GM18858 (cell line): ENCODE data around the gene SPECC1L.
"Not testable (repeated sequence)": the region's sequence is repeated elsewhere in the genome, so short reads cannot be mapped to it uniquely, and the experiment has no call there.

Experiments used
- ATAC-seq: cut with Tn5 transposase; IDR thresholded peaks from one replicate; pipeline ENCODE4 v1.9.1; 2021; ENCODE audit not compliant: unreplicated experiment

SPECC1L gene

GRCh38 chr22:24247011-24247507 is 23.6 kb upstream of the SPECC1L start:
- no peak for ATAC-seq

GRCh38 chr22:24247564-24248344 is 22.9 kb upstream of the SPECC1L start:
- ATAC-seq, result no peak

- ATAC-seq, result not testable (repeated sequence)
Measured at GRCh38 chr22:24248611-24249010, 22.0 kb upstream of the SPECC1L start.

GRCh38 chr22:24249413-24249812 is 21.2 kb upstream of the SPECC1L start:
- not testable (repeated sequence) for ATAC-seq

GRCh38 chr22:24251286-24251685 is 19.3 kb upstream of the SPECC1L start:
- not testable (repeated sequence) for ATAC-seq

GRCh38 chr22:24253126-24253525 is 17.5 kb upstream of the SPECC1L start:
- not testable (repeated sequence) for ATAC-seq

GRCh38 chr22:24256136-24256535 is 14.5 kb upstream of the SPECC1L start:
- not testable (repeated sequence) for ATAC-seq

GRCh38 chr22:24256736-24257135 is 13.9 kb upstream of the SPECC1L start:
- not testable (repeated sequence) for ATAC-seq

- ATAC-seq, result not testable (repeated sequence)
Measured at GRCh38 chr22:24259459-24259858, 11.2 kb upstream of the SPECC1L start.

GRCh38 chr22:24262185-24262749 is 8.4 kb upstream of the SPECC1L start:
- ATAC-seq, result not testable (repeated sequence)

GRCh38 chr22:24263479-24263878 is 7.2 kb upstream of the SPECC1L start:
- ATAC-seq, result not testable (repeated sequence)

GRCh38 chr22:24264329-24264896 is 6.2 kb upstream of the SPECC1L start:
- not testable (repeated sequence) for ATAC-seq

GRCh38 chr22:24265734-24266133 is 4.9 kb upstream of the SPECC1L start:
- ATAC-seq, result no peak

- not testable (repeated sequence) for ATAC-seq
Measured at GRCh38 chr22:24266495-24266894, 4.1 kb upstream of the SPECC1L start.

GRCh38 chr22:24271386-24271854 is 789 bp downstream of the SPECC1L start:
- no peak for ATAC-seq

- not testable (repeated sequence) for ATAC-seq
Measured at GRCh38 chr22:24273031-24273430, 2.4 kb downstream of the SPECC1L start.

- not testable (repeated sequence) for ATAC-seq
Measured at GRCh38 chr22:24273906-24274305, 3.3 kb downstream of the SPECC1L start.

GRCh38 chr22:24274696-24275405 is 4.2 kb downstream of the SPECC1L start:
- not testable (repeated sequence) for ATAC-seq

GRCh38 chr22:24280363-24280762 is 9.7 kb downstream of the SPECC1L start:
- ATAC-seq, result not testable (repeated sequence)

- no peak for ATAC-seq
Measured at GRCh38 chr22:24282401-24282800, 11.8 kb downstream of the SPECC1L start.

GRCh38 chr22:24284747-24285203 is 14.1 kb downstream of the SPECC1L start:
- ATAC-seq, result no peak
